Activated CD8-positive, alpha-beta memory T cell treated with anti-CD3 and anti-CD28 coated beads, Interleukin-2, amount 10 ng/mL, durations not matched to agents 7 days and 5 days (primary cell): ENCODE measurements around the gene MYLK. TPM values are rescaled to one million over a fixed set of nuclear protein-coding genes. Genes with fewer than 3 reads are reported as not detected.
A peak's percentile ranks its signal among the peaks of the same experiment; 100 is the strongest.
"Not testable (repeated sequence)": the region's sequence is repeated elsewhere in the genome, so short reads cannot be mapped to it uniquely, and the experiment has no call there.

Source experiments
- ATAC-seq: fragments of 150-1000 bp; cut with Tn5 transposase; one replicate; pipeline ENCODE4 v1.10.0; 2021; ENCODE audit warnings: moderate library complexity
- CTCF ChIA-PET: fragments of 350-600 bp; sonication (Branson Sonifier 250); formaldehyde crosslinking; loops from one replicate; lab custom pipeline; 2021; ENCODE audit warnings: antibody characterized with exemption; lab: Charles Lee
- DNase-seq: peaks from one replicate; pipeline ENCODE4 v3.0.0-alpha.2; 2020
- H3K27ac Mint-ChIP-seq: one replicate; pipeline ENCODE4 v1.8.0; 2021; ENCODE audit warnings: mild to moderate bottlenecking, mixed read lengths
- H3K27me3 Mint-ChIP-seq: one replicate; pipeline ENCODE4 v1.8.0; 2021; ENCODE audit warnings: mixed read lengths
- H3K36me3 Mint-ChIP-seq: one replicate; pipeline ENCODE4 v1.8.0; 2021; ENCODE audit warnings: mild to moderate bottlenecking, mixed read lengths
- H3K4me1 Mint-ChIP-seq: one replicate; pipeline ENCODE4 v1.8.0; 2021; ENCODE audit warnings: mixed read lengths
- H3K4me3 Mint-ChIP-seq: one replicate; pipeline ENCODE4 v1.8.0; 2021; ENCODE audit warnings: mild to moderate bottlenecking, moderate library complexity, mixed read lengths
- H3K9me3 Mint-ChIP-seq: one replicate; pipeline ENCODE4 v1.8.0; 2022; ENCODE audit warnings: low read depth, mixed read lengths
- total RNA-seq, 2 experiments: library from RNA; stranded (reverse); gene quantifications; one replicate each; pipeline ENCODE4 v1.2.3, GENCODE V29; 2021

Gene MYLK
- total RNA-seq, 2 experiments from 2014 or later = 0.50 to 0.96 TPM

- no peak for ATAC-seq
- CTCF ChIA-PET = interaction anchor here (1.2 to 1.6 kb wide), 3 partner anchors 50 to 61 kb away, joined by 3 to 6 read pairs (median 3); no protein-coding TSS in a partner anchor
- Mint-ChIP-seq H3K4me3 (no peak overlapping the region), H3K36me3 (no peaks in the 10 kb centered on the region), H3K27me3 (no peaks in the 10 kb centered on the region), H3K4me1 (no peaks in the 10 kb centered on the region), H3K27ac (no peak overlapping the region), H3K9me3 (no peaks in the 10 kb centered on the region)
- DNase-seq = no peak
These were observed 181.4 kb downstream of the MYLK start for GRCh38 chr3:123702720-123703119.

- not testable (repeated sequence) for H3K4me1 Mint-ChIP-seq, H3K4me3 Mint-ChIP-seq, ATAC-seq, H3K27me3 Mint-ChIP-seq, H3K9me3 Mint-ChIP-seq, H3K36me3 Mint-ChIP-seq, H3K27ac Mint-ChIP-seq
- CTCF ChIA-PET = interaction anchor here (1.3 to 1.6 kb wide), 2 partner anchors 50 to 53 kb away, joined by 3 to 6 read pairs; no protein-coding TSS in a partner anchor
- peak; percentile 43 for DNase-seq
These were observed 182.1 kb downstream of the MYLK start for GRCh38 chr3:123702057-123702456.

GRCh38 chr3:123700791-123701722 lies 183.1 kb downstream of the MYLK start:
- Mint-ChIP-seq H3K9me3 (no peaks in the 10 kb centered on the region), H3K4me1 (no peaks in the 10 kb centered on the region), H3K36me3 (no peaks in the 10 kb centered on the region), H3K27ac (no peak overlapping the region), H3K4me3 (no peak overlapping the region), H3K27me3 (no peaks in the 10 kb centered on the region)
- ATAC-seq (no peak), DNase-seq (no peak)
- CTCF ChIA-PET = interaction anchor here (1.3 to 1.6 kb wide), 2 partner anchors 49 to 52 kb away, joined by 3 to 6 read pairs; no protein-coding TSS in a partner anchor

- H3K4me3 Mint-ChIP-seq = no peak overlapping the region
- H3K36me3 Mint-ChIP-seq = no peaks in the 10 kb centered on the region
- CTCF ChIA-PET = no interaction called here
- DNase-seq (no peak), ATAC-seq (no peak)
- H3K27me3 Mint-ChIP-seq = no peaks in the 10 kb centered on the region
- no peak overlapping the region for H3K27ac Mint-ChIP-seq
- no peaks in the 10 kb centered on the region for H3K9me3 Mint-ChIP-seq
- H3K4me1 Mint-ChIP-seq = no peaks in the 10 kb centered on the region
These were observed 185.3 kb downstream of the MYLK start for GRCh38 chr3:123698813-123699212.

GRCh38 chr3:123696808-123697207 lies 187.3 kb downstream of the MYLK start:
- H3K27ac Mint-ChIP-seq = no peak overlapping the region
- DNase-seq (no peak), ATAC-seq (no peak)
- H3K4me1 Mint-ChIP-seq = no peaks in the 10 kb centered on the region
- CTCF ChIA-PET = no interaction called here
- H3K36me3 Mint-ChIP-seq = no peaks in the 10 kb centered on the region
- peaks cover 3% of the 10 kb centered on the region for H3K27me3 Mint-ChIP-seq
- H3K9me3 Mint-ChIP-seq = no peaks in the 10 kb centered on the region
- no peak overlapping the region for H3K4me3 Mint-ChIP-seq

GRCh38 chr3:123695731-123696640 lies 188.1 kb downstream of the MYLK start:
- Mint-ChIP-seq H3K36me3 (no peaks in the 10 kb centered on the region), H3K27ac (no peak overlapping the region), H3K4me1 (no peaks in the 10 kb centered on the region), H3K27me3 (peaks cover 3% of the 10 kb centered on the region), H3K4me3 (no peak overlapping the region), H3K9me3 (no peaks in the 10 kb centered on the region)
- DNase-seq (no peak), ATAC-seq (no peak)
- CTCF ChIA-PET = interaction anchor here (1.2 to 1.3 kb wide), 2 partner anchors 11 to 44 kb away, joined by 3 to 4 read pairs; no protein-coding TSS in a partner anchor

GRCh38 chr3:123695152-123695551 lies 189.0 kb downstream of the MYLK start:
- Mint-ChIP-seq H3K36me3 (no peaks in the 10 kb centered on the region), H3K4me1 (no peaks in the 10 kb centered on the region), H3K27me3 (peaks cover 7% of the 10 kb centered on the region), H3K9me3 (no peaks in the 10 kb centered on the region), H3K27ac (no peak overlapping the region), H3K4me3 (no peak overlapping the region)
- ATAC-seq = no peak
- DNase-seq = no peak
- CTCF ChIA-PET = interaction anchor here (1.1 to 1.3 kb wide), 3 partner anchors 11 to 43 kb away, joined by 3 to 4 read pairs (median 3); no protein-coding TSS in a partner anchor

- CTCF ChIA-PET = interaction anchor here (1.1 to 1.3 kb wide), 2 partner anchors 12 to 29 kb away, joined by 3 read pairs; no protein-coding TSS in a partner anchor
- Mint-ChIP-seq H3K27me3 (peaks cover 13% of the 10 kb centered on the region), H3K4me3 (no peak overlapping the region), H3K36me3 (no peaks in the 10 kb centered on the region), H3K9me3 (no peaks in the 10 kb centered on the region), H3K27ac (no peak overlapping the region), H3K4me1 (no peaks in the 10 kb centered on the region)
- DNase-seq (no peak), ATAC-seq (no peak)
These were observed 189.6 kb downstream of the MYLK start for GRCh38 chr3:123694366-123695087.

GRCh38 chr3:123693584-123694190 lies 190.4 kb downstream of the MYLK start:
- CTCF ChIA-PET = interaction anchor here (0.9 kb wide), 1 partner anchor 41 kb away, joined by 4 read pairs; no protein-coding TSS in a partner anchor
- ATAC-seq = no peak
- Mint-ChIP-seq H3K27me3 (peaks cover 13% of the 10 kb centered on the region), H3K9me3 (no peaks in the 10 kb centered on the region), H3K4me1 (no peaks in the 10 kb centered on the region), H3K4me3 (no peak overlapping the region), H3K27ac (no peak overlapping the region), H3K36me3 (no peaks in the 10 kb centered on the region)
- DNase-seq = no peak

- no peak for ATAC-seq
- CTCF ChIA-PET = no interaction called here
- Mint-ChIP-seq H3K9me3 (no peaks in the 10 kb centered on the region), H3K27ac (no peak overlapping the region), H3K36me3 (no peaks in the 10 kb centered on the region), H3K4me1 (no peaks in the 10 kb centered on the region), H3K4me3 (no peak overlapping the region), H3K27me3 (peaks cover 13% of the 10 kb centered on the region)
- no peak for DNase-seq
These were observed 191.5 kb downstream of the MYLK start for GRCh38 chr3:123692671-123693070.

GRCh38 chr3:123692041-123692440 lies 192.1 kb downstream of the MYLK start:
- H3K9me3 Mint-ChIP-seq = no peaks in the 10 kb centered on the region
- H3K4me3 Mint-ChIP-seq = no peak overlapping the region
- H3K36me3 Mint-ChIP-seq = no peaks in the 10 kb centered on the region
- peaks cover 13% of the 10 kb centered on the region for H3K27me3 Mint-ChIP-seq
- no peak overlapping the region for H3K27ac Mint-ChIP-seq
- no peak for DNase-seq
- CTCF ChIA-PET = interaction anchor here (1.1 kb wide), 1 partner anchor 50 kb away, joined by 3 read pairs; no protein-coding TSS in a partner anchor
- ATAC-seq = no peak
- no peaks in the 10 kb centered on the region for H3K4me1 Mint-ChIP-seq

- DNase-seq (no peak), ATAC-seq (no peak)
- H3K4me1 Mint-ChIP-seq = no peaks in the 10 kb centered on the region
- no peak overlapping the region for H3K27ac Mint-ChIP-seq
- no peaks in the 10 kb centered on the region for H3K36me3 Mint-ChIP-seq
- CTCF ChIA-PET = interaction anchor here (1.6 kb wide), 1 partner anchor 38 kb away, joined by 4 read pairs; no protein-coding TSS in a partner anchor
- H3K27me3 Mint-ChIP-seq = peaks cover 13% of the 10 kb centered on the region
- no peaks in the 10 kb centered on the region for H3K9me3 Mint-ChIP-seq
- no peak overlapping the region for H3K4me3 Mint-ChIP-seq
These were observed 194.3 kb downstream of the MYLK start for GRCh38 chr3:123689831-123690230.
